NCI-H128 (cell line): Measurements from ENCODE around the gene EXOSC3.

ENCODE experiments used
- DNase-seq: peaks from one replicate; lab custom pipeline; 2025; ENCODE audit not compliant: unreplicated experiment; lab: John Stamatoyannopoulos, UW

EXOSC3 gene

GRCh38 chr9:37739222-37739621 lies 45.6 kb downstream of the EXOSC3 start:
- no peak for DNase-seq

GRCh38 chr9:37732952-37733351 lies 51.9 kb downstream of the EXOSC3 start:
- no peak for DNase-seq

GRCh38 chr9:37732086-37732741 lies 52.6 kb downstream of the EXOSC3 start:
- no peak for DNase-seq

GRCh38 chr9:37730839-37731238 lies 54.0 kb downstream of the EXOSC3 start:
- no peak for DNase-seq

- no peak for DNase-seq
Measured at GRCh38 chr9:37730256-37730655, 54.6 kb downstream of the EXOSC3 start.
